NCI-H1105 treated with DMSO at 0.1 percent for 48 hours (cell line): ENCODE measurements around the gene SLC51A.
"Not testable (repeated sequence)": the region's sequence is repeated elsewhere in the genome, so short reads cannot be mapped to it uniquely, and the experiment has no call there.

Experiments used
- DNase-seq: peaks from one replicate; lab custom pipeline; 2025; lab: John Stamatoyannopoulos, UW

SLC51A gene

DNA sequence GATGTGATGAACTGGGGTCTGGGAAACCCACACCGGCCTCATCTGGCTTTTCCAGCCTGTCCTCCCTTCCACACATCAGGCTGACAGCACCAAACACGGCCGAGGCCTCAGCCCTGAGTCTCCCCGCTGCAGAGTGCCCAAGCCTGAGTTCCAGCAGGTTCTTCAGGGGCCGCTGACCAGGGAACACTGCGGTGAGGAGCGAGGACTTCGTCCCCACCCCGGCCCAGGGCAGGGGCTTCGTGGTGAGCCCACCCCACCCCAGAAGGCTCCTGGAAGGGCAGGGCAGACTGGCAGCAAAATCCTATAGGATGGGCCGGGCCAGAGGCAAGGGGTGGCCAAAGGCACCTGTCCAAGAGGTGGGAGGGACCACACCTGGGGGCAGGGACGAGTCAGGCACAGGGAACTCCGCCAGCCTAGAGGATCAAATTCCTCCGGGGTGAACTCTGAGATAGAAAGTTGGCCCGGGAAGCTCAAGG lies at the start of gene SLC51A:
TSS of gene SLC51A (plus strand) at position 446 of the 476 bp plus-strand sequence. CDS start 179 bp downstream, outside the sequence.
- no peak for DNase-seq

GRCh38 chr3:196166741-196167140 lies 49.6 kb upstream of the SLC51A start:
- DNase-seq: no peak

DNA sequence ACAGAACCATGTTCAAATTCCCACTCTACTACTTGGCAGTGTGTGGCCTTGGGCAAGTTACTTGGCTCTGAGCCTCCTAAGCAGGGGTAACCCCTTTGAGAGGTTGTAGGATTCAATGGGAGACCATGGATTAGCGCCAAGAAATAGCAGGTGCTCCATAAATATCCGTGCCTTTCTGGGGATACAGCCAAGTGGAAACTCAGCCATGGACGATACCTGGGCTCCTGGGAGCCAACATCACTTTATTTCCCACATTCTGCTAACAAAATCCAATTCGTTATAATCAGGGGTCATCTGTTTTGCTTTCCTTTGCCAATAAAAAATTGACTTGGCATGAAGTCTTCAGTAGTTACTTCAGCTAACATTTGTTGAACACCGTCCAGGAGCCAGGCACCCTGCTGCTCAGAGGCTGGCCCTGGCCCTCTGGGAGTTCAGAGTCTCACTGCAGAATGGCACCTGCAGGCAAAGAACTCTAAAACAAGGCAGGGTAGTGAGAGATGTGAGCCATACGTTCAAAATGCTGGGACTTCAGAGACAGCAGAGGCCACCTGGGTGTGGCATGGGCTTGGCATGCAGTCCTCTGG lies 47.4 kb upstream of the SLC51A start:
- peak; percentile 100 for DNase-seq

DNA sequence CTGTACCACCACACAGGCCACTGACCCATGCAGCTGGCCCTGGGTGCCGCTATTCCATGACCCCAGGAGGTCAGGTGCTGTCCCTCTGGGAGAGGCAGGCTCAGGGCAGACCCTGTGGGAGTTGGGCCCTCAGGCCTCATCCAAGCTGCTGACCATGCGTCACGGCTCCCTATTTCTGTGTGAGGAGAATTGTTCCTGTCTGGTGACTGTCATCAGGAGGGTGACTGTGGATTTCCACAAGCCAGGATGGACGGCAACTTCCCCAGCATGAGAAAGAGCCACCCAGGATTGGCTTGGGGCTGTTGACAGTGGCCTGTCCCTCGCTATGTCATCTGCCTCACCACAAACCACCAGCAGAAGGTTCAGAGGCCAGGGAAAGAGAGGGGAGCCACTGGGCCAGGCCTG lies 46.5 kb upstream of the SLC51A start:
- DNase-seq: no peak

GRCh38 chr3:196170296-196170695 lies 46.0 kb upstream of the SLC51A start:
- not testable (repeated sequence) for DNase-seq

- no peak for DNase-seq
These were observed 41.7 kb upstream of the SLC51A start for GRCh38 chr3:196174652-196175051.

DNA sequence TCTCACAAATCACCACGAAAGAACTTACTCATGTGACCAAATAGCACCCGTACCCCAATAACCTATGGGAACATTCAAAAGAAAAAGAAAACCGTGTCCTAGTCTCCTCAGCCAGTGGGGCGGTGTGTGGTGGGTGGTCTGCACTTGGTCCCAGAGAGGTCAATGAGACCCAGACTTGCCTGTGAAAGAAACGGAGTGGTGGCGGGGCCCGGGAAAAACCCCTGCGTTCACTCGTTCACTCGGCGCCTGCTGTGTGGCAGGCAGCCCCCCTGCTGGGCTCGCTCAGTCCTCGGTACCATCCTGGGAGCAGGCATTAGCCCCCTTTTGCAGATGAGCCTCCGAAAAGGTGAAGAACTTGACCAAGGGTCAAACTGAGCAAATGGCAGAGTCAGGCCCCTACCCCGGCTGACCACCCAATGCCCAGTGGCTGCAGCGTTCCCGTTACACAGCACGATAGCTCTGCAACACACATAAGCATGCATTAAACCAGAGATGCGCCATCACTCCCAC lies 41.2 kb upstream of the SLC51A start:
- no peak for DNase-seq

DNA sequence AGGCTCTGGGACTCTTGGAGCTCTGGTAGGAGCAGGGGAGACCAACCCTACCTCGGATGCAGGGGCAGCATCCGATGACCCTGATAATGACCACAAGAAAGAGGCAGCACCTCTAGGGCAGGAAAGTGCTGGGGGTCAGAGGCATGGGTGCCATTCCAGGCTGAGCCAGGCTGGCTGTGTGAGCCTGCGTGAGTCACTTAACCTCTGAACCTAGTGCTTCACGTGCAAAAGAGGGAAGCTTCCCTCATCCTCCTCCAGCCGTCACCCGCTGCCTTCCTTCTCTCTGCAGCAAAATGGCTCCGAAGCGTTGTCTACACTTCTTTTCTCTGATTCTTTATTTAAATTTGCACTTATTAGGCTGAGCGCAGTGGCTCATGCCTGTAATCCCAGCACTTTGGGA lies 40.6 kb upstream of the SLC51A start:
- DNase-seq: no peak

GRCh38 chr3:196177567-196177966 lies 38.8 kb upstream of the SLC51A start:
- DNase-seq: no peak

- no peak for DNase-seq
These were observed 38.4 kb upstream of the SLC51A start for GRCh38 chr3:196177967-196178366.

DNA sequence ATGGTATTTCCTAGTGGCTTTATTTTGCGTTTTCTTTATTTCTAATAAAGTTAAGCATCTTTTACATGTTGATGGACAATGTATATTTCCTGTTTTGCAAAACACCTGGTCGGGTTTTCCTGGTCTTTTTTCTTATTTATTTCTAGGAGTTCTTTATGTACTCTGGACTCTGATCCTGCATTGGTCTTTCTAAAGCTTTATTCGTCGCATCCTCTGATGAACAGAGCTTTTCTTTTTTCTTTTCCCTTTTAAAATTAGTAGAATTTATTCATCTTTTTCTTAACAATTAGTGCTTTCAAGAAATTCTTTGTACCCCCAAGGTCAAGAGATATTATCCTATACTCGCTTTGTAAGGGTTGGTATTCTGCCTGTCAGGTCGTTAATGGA lies 37.3 kb upstream of the SLC51A start:
- no peak for DNase-seq

DNA sequence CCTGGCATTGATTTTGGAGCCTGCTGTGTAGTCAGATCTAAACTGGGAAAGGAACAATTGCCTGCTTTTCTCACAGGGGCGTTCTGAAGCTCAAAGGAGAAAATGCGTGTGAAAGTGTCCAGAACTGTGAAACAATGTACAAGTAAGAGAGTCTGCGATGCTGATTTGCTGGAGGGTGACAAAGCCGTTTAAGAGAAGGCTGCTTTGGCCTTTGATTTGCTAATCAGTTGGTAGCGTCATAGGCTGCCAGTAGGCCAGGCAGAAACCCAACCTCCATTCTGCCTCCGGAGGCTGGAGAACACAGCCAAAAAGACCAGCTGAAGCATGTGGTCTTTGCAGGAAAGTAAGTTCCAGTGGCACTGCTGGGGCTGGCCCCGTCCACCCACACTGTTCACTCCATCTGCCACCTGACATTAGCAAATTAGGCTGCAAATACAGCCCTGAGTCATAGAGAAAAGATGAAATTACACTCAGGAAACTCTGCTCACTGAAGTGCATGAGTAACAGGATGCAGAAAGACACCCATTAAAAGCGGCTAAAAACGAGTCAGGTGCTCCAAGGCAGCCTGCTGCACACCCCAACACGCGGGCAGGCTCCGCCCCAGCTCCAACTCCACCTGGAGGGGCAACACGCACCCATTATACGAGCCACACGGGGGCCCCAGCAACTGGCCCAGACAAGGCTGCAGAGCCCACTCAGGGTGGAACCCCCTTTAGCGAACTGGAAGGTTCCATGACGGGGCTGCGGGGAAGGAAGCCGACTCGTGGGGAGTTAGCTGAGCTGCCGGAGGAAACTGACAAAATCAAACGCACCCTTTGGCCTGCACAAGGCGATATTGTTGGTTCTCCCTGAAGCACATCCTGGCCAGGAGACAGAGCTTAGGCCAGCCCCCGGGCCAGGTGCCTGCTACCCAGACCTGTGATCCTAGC lies 36.7 kb upstream of the SLC51A start:
- no peak for DNase-seq

- no peak for DNase-seq
These were observed 36.0 kb upstream of the SLC51A start for GRCh38 chr3:196180346-196180745.

DNA sequence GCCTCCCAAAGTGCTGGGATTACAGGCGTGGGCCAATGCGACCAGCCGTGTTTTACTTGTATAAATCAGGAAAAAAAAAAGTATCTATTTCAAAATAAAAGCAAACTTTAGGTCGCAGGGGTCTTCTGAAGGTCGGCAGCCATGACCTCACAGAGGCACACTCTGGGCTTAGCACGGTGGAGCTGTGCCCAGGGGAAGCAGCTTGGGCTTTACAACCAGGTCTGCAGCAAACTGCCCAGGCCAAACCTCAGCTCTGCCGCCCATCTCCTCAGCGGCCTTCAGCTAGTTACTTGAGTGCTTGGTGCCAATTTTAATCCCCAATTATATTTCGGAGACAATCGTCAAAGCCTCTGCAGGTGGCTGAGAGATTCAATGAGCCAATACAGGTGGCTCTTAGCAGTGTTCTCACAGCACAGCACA lies 35.2 kb upstream of the SLC51A start:
- DNase-seq: peak; percentile 78

DNA sequence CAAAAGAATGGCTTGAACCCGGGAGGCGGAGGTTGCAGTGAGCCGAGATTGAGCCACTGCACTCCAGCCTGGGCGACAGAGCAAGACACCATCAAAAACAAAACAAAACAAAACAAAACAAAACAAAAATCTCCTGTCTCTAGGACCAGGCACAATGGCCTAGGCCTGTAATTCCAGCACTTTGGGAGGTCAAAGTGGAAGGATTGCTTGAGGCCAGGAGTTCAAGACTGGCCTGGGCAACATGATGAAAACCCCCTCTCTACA lies 32.2 kb upstream of the SLC51A start:
- DNase-seq: not testable (repeated sequence)

DNA sequence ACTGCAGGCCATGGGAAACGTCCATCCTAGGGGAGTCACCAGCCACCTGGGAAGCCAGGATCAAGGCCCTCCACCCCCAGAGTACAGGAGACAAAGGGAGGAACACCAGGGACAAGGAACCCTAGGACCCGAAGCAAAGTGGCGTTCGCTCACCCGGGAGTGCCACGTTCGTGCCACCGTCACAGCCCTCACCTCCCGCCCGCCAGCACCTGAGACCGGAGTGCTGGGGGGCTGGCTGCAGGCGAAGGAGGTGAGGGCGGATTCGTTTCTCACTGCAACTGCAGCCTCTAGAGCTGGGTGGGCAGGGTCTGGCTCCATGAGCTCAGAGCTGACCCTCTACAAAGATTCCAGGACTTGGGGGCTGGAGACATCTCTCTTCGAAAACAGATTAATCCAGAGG lies 31.5 kb upstream of the SLC51A start:
- no peak for DNase-seq

DNA sequence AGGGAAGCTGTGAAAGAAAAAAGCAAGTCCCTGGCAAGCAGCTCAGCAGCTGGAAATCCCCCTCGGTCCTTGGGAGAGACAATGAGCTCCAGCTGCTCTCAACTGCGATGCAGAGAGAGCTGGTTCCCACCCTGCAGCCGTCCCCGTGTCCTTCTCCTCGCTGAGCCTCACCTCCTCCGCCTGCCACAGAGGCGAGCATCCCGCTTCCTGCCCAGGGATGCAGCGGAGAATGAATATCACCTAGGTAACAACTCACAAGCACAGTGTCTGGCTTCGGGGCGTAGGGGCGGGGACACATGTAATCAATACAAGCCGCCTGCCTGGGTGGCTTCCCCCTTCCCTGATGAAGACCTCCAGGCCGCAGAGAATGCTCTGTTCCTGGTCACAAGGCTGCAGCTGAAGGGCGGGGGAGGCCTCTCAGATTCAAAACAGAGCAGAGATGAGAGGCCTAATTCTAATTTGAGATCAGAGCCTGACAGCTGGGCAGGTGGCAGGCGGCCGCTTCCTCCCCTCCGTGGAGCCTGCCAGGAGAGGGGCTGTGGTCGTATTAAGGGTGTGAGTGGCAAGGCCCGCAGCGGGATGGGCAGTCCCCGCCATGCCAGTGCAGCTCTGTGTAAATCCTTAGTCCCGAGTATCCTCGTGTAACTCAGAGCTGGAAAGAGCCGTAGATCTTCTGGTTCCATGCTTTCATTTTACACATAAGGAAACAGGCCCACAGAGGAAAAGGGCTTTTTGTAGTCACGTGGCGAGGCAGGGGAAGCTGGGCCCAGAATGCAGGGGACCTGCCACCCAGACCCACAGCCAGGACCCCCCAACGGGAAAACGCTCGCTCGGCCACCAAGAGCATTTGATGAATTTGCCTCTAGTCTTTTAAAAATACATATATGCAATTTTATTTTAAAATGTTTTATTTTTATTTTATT lies 29.4 kb upstream of the SLC51A start:
- peak; percentile 95 for DNase-seq

GRCh38 chr3:196189566-196190347 lies 26.6 kb upstream of the SLC51A start:
- DNase-seq: no peak

- DNase-seq: no peak
These were observed 24.3 kb upstream of the SLC51A start for GRCh38 chr3:196192036-196192523.

- no peak for DNase-seq
These were observed 23.7 kb upstream of the SLC51A start for GRCh38 chr3:196192524-196193051.

DNA sequence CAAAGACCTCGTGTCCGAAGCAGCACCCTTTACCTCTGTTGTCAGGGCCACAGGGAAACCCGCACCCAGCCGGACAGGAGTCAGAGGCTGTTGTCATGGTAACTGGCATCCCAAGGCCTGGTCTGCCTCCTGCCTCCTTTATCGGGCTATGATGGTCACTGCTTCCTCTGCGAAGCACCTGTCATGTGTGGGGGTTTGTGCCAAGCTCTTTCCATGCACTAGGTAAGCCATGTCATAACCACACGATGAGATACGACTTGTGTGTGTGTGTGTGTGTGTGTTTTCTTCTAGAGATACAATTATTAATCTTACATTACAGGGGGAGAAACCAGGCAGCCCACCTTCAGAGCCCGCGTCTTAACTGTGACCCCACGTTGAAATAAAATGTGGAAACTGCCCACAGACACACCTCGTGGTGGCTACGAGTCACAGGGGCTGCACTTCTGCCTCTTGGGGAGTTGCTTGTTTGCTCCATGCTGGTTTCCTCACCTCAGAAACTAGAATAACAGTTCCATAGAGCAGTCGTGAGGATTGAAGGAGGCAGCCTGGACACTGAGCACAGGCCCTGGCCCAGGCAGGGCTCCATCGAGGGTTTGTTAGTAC lies 23.1 kb upstream of the SLC51A start:
- DNase-seq: no peak
